Esophagus squamous epithelium (tissue), 4 donors: ENCODE results near the gene XPNPEP1.

Experiments
- CTCF ChIP-seq, 6 experiments: fragments of 450-650 bp in 4 of 6; fragments of 200-600 bp in 2 of 6; sonication (generic) in 2 of 6; IDR thresholded peaks; one replicate each; pipeline ENCODE4 v1.5.1; 2016 to 2019; ENCODE audit warnings: antibody characterized with exemption in 6 of 6, mild to moderate bottlenecking in 4 of 6, moderate library complexity in 4 of 6
- POLR2A ChIP-seq, 4 donors: fragments of 450-650 bp; IDR thresholded peaks; one replicate each; pipeline ENCODE4 v1.6.1; 2017; ENCODE audit warnings: antibody characterized with exemption in 4 of 4, mild to moderate bottlenecking in 4 of 4, moderate library complexity in 3 of 4

- TF ChIP-seq CTCF (IDR thresholded peaks at IDR 0.05): no peak
- TF ChIP-seq POLR2A (IDR thresholded peaks at IDR 0.05): no peak
These were observed 14.3 kb upstream of the XPNPEP1 start for GRCh38 chr10:109937460-109938065.
